Retinal pigment epithelial cell (primary cell): Measurements from ENCODE around the gene HOXA10.

Experiments used
- DNase-seq: peaks from one replicate; pipeline ENCODE4 v3.0.0-alpha.2; 2010; ENCODE audit warnings: low read depth
- H3K4me3 ChIP-seq: 2 replicates; pipeline ENCODE4 v1.5.1; 2011; ENCODE audit warnings: mild to moderate bottlenecking, low read length, control low read depth, moderate library complexity
- CTCF ChIP-seq: conservative IDR thresholded peaks from 2 replicates; pipeline ENCODE4 v1.5.1; 2011; ENCODE audit warnings: low read depth, low read length, control low read depth, inconsistent platforms

The HOXA10 gene

GRCh38 chr7:27134392-27134791 is 39.7 kb downstream of the HOXA10 start:
- DNase-seq: no peak
- TF ChIP-seq CTCF: no peak
- no peak overlapping the region for H3K4me3 ChIP-seq

GRCh38 chr7:27133409-27134231 is 40.5 kb downstream of the HOXA10 start:
- no peak overlapping the region for H3K4me3 ChIP-seq
- no peak for TF ChIP-seq CTCF
- DNase-seq: no peak

- TF ChIP-seq CTCF: no peak
- no peak for DNase-seq
- no peak overlapping the region for H3K4me3 ChIP-seq
Observed at GRCh38 chr7:27132978-27133377, 41.1 kb downstream of the HOXA10 start.

GRCh38 chr7:27132214-27132613 is 41.9 kb downstream of the HOXA10 start:
- no peak for TF ChIP-seq CTCF
- no peak overlapping the region for H3K4me3 ChIP-seq
- no peak for DNase-seq

GRCh38 chr7:27131390-27131819 is 42.7 kb downstream of the HOXA10 start:
- no peak for TF ChIP-seq CTCF
- no peak overlapping the region for H3K4me3 ChIP-seq
- no peak for DNase-seq

- no peak for DNase-seq
- peak within 1 kb of the TSS; percentile 10 for H3K4me3 ChIP-seq
- TF ChIP-seq CTCF: no peak
Observed at GRCh38 chr7:27130540-27131389, 43.4 kb downstream of the HOXA10 start, which contains the start of gene HOXA4. HOXA4 (minus strand) TSS chr7:27130757; CDS start chr7:27130733, 24 bp downstream.
